ENCODE results near the gene CHRND. TPM values are rescaled to one million over a fixed set of nuclear protein-coding genes. Genes with fewer than 3 reads are reported as not detected.
"Not testable (repeated sequence)": the region's sequence is repeated elsewhere in the genome, so short reads cannot be mapped to it uniquely, and the experiment has no call there.

The CHRND gene
- polyA plus RNA-seq, 10 donors, result 88.9 to 152 (median 129) TPM

DNA sequence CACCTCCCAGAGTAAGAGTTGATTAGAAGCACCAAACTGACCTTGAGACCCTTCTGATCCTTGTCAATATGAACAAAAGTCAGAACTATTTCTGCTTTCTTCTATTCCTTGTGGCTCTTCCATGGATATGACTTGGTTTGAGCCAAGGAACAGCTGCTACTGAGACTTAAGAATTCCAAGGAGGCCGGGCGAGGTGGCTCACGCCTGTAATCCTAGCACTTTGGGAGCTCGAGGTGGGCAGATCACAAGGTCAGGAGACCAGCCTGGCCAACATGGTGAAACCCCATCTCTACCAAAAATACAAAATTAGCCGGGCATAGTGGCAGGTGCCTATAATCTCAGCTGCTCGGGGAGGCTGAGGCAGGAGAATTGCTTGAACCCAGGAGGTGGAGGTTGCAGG is 44.5 kb downstream of the CHRND start:
- DNase-seq, result not testable (repeated sequence)

DNA sequence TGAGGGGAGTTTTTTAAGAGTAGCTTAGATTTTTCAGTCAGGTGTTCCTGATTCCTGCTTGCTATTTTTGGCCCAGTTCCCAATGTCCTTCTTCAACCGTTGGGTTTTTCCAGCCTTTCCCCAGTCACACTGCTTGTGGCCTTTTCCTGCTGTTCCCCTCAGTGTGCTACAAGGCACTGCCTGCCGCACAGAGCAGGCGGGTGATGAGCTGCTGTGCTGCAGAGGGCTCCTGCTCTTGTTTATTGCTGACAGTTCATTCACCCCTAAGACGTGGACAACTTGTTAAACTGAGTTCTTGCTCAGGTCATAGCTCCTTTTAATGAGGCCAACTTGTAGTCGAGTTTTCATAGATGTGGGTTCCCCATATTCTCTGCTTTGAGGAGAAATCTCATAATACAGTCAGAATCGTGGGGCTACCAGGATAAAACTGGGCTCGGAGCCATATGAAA is 45.1 kb downstream of the CHRND start:
- DNase-seq, result no peak

DNA sequence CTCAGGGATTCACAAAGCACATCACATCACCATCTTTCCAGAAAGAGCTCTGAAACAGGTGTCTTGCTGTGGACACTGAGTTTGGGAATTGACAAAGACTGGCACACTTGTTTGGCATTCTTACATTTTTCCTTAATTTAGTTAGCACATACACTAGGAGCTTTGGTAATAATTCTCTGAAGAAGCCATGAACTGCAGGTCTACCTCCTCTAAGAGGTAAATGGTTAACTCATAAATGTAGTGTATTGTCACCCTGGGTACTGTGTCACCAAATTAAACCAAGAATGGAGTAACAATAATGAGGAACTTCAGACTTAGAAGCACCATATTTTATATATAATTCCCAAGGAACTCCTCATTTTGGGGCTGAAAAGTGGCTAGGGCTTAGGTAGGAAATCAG is 47.1 kb downstream of the CHRND start:
- no peak for DNase-seq

DNA sequence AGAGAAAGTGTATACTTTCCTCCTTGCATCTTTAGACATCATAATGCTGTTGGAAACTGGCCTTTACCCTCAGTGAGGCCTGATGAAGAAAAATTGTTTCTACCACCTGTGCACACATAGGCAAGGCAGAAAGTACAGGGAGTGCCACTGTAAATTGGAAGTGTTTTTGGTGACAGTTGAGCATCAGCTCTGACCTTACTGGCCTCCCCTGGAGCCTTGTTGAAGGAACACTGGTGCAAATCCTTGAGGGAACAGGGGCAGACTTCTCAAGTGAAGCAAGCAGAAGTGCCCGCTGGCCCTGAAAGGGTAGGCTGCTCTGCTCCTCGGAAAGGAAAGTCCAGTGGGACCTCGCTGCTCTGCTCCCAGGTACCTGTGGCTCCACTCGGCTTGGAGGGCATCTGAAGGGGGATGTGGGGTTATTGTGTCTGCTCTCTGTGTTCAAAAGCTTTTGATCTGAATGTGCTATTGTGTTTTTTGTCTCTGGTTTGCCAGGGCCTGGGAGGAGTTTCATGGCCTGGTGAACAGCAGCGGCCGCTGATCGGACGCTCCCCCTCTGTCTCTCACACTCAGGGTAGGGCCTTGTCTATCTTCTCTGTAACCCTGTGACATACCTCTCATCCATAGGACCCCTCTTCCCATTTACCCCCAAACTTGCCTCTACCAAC is 47.9 kb downstream of the CHRND start:
- no peak for DNase-seq

DNA sequence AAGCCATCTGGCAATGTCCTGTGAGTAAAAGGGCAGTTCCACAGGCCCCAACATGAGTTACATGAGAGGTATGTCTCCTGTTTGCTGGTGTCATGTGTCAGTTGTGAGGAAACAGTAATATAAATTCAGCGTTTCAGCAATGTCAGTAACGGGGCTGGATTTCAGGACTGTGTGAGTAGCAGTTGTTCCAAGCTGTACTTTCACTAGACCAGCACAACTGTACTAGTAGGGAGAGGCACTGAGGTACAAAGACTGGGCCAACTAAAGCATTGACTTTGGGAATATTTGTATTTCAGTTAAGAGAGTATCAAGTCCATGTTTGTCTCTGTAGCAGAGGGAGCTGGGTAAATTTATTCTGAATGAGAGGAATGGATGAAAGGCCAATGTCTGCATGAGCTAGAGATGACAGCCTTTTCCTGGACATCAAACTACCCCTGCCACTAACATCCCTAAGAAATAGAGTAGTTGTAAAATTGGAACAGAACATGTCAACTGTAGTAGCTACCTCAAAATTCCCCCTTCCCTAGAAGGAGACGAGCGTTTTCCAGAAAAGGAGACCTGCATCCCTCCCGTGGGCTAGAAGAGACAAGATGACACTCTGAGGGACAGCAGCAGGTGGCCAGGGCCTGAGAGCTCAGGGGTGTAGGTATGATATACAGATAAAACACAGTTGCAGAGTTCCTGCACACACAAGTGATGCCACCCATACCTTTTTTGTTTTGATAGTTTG is 48.9 kb downstream of the CHRND start:
- DNase-seq, result peak in 2 of 3 donors; percentile 75 to 78

DNA sequence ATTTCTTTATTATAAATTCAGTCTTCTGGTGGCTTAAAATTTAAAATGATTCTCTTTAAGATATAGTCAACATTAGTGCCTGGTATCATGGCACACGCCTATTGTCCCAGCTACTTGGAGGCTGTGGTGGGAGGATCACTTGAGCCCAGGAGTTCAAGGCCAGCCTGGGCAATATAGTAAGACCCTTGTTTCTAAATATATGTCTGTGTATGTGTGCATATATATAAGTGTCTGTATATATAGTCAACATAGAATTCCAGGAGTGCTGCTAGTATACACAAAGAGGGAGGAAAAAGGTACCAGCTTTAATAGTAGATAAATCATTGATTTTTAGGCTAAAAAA is 49.4 kb downstream of the CHRND start:
- DNase-seq, result no peak

DNA sequence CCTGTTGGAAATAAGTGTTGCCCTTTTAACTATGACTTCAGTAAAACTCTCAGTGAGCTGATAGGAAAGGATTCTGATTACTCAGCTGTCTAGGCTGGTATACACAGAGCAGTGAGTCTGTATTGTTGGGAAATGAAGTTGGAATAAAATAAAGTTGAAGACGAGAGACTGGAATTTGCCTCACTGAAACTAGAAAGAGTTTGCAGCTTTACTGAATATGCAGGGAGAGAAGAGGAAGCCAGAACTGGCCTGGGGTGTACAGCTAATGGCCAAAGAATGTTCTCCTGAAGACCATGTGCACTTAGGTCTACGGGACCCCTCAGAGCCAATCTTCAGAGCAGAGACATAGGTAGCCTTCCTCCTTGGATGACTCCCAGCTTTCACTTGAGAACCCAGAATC is 51.0 kb downstream of the CHRND start:
- no peak for DNase-seq

- peak in 1 of 3 donors; percentile 38 for DNase-seq
Measured at GRCh38 chr2:232577841-232578240, 51.9 kb downstream of the CHRND start.

- DNase-seq, result no peak
Measured at GRCh38 chr2:232578626-232579025, 52.7 kb downstream of the CHRND start.

- no peak for DNase-seq
Measured at GRCh38 chr2:232580648-232580981, 54.7 kb downstream of the CHRND start.

DNA sequence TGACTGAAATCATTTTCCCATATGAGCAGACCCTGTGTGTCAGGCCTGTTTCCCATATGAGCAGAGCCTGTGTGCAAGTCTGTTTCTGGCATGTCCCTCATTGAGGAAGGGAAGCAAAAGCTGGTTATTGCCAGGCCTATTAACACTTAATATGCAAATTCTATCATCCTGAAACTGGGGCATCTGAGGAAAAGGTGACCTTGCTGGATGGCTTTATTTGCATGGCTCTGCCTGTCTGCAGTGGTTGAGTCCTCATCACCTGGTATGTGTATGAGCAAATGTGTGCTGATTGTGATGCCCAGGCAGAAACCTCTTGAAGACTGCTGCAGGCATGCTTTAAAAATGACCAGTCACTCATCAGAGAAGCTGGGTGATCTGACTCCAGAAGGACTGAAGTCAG is 55.8 kb downstream of the CHRND start:
- no peak for DNase-seq

- DNase-seq, result no peak
Measured at GRCh38 chr2:232584238-232584637, 58.3 kb downstream of the CHRND start.

Other genes with a start within 250 kb of the CHRND start
- gene ALPP, start 147.4 kb upstream of the CHRND start, polyA plus RNA-seq (ENCODE audit: insufficient read length in 10 of 10), result under 1 TPM in 5 of 10 donors, not detected in 5; 0.07 to 0.35 (median 0.28) TPM
- gene ALPG, start 119.3 kb upstream of the CHRND start, polyA plus RNA-seq (ENCODE audit: insufficient read length in 10 of 10), result under 1 TPM in 2 of 10 donors, not detected in 8; 0.17 to 0.30 TPM
- gene ALPI, start 70.0 kb upstream of the CHRND start, polyA plus RNA-seq (ENCODE audit: insufficient read length in 10 of 10), result not detected
- gene ECEL1, start 38.3 kb upstream of the CHRND start, polyA plus RNA-seq (ENCODE audit: insufficient read length in 10 of 10), result 1 to 10 TPM in 1 of 10 donors, under 1 TPM in 9; 0.29 to 1.0 (median 0.45) TPM
- gene PRSS56, start 5.8 kb upstream of the CHRND start, polyA plus RNA-seq (ENCODE audit: insufficient read length in 10 of 10), result 1 to 10 TPM in 8 of 10 donors, under 1 TPM in 2; 0.71 to 2.4 (median 1.3) TPM
- gene CHRNG, start 13.5 kb downstream of the CHRND start, polyA plus RNA-seq (ENCODE audit: insufficient read length in 10 of 10), result 100 to 1,000 TPM in 4 of 10 donors, 10 to 100 TPM in 6; 56.7 to 133 (median 89.2) TPM
- gene TIGD1, start 24.4 kb downstream of the CHRND start, polyA plus RNA-seq (ENCODE audit: insufficient read length in 10 of 10), result 1 to 10 TPM; 4.3 to 8.6 (median 6.2) TPM
- 100 to 1,000 TPM; 100 to 153 (median 113) TPM for gene EIF4E2, start 24.5 kb downstream of the CHRND start, polyA plus RNA-seq (ENCODE audit: insufficient read length in 10 of 10)
- gene EFHD1, start 107.4 kb downstream of the CHRND start, polyA plus RNA-seq (ENCODE audit: insufficient read length in 10 of 10), result 10 to 100 TPM; 12.8 to 40.9 (median 25.5) TPM
- 10 to 100 TPM; 35.3 to 44.9 (median 39.3) TPM for gene GIGYF2, start 171.2 kb downstream of the CHRND start, polyA plus RNA-seq (ENCODE audit: insufficient read length in 10 of 10)

Data from muscle of back (tissue), 11 donors.